HepG2 (cell line): ENCODE results near the gene CBLN3. TPM values are rescaled to one million over a fixed set of nuclear protein-coding genes. Genes with fewer than 3 reads are reported as not detected.

Experiments
- AKAP8 ChIP-seq: sonication (generic); formaldehyde crosslinking; IDR thresholded peaks from 2 replicates; pipeline ENCODE4 v1.5.1; 2020; ENCODE audit warnings: mild to moderate bottlenecking, missing genetic modification reagents
- ATF7-NPFF ChIP-seq: sonication (generic); formaldehyde crosslinking; IDR thresholded peaks from 2 replicates; pipeline ENCODE4 v1.8.1; 2023; ENCODE audit warnings: mild to moderate bottlenecking, low read depth, missing genetic modification reagents, moderate library complexity
- FIP1L1 ChIP-seq: fragments of 200-400 bp; formaldehyde crosslinking; IDR thresholded peaks from 2 replicates; pipeline ENCODE4 v1.6.1; 2018; ENCODE audit warnings: low read depth, mild to moderate bottlenecking, low read length, moderate library complexity, borderline replicate concordance; ENCODE audit not compliant: insufficient read depth
- GATA4 ChIP-seq: sonication (generic); IDR thresholded peaks from 2 replicates; pipeline ENCODE4 v1.6.1; 2016; ENCODE audit warnings: antibody characterized with exemption, low read depth, borderline replicate concordance
- HMGA1 ChIP-seq: sonication (generic); formaldehyde crosslinking; conservative IDR thresholded peaks from 2 replicates; pipeline ENCODE4 v1.4.0; 2020; ENCODE audit warnings: missing genetic modification reagents
- PHB2 ChIP-seq: fragments of 450-650 bp; IDR thresholded peaks from 2 replicates; pipeline ENCODE4 v1.6.1; 2018; ENCODE audit not compliant: partially characterized antibody
- PHF5A ChIP-seq: IDR thresholded peaks from one replicate; pipeline ENCODE4 v1.6.1; 2018; ENCODE audit warnings: low read depth, missing genetic modification reagents; ENCODE audit not compliant: unreplicated experiment
- RFXANK ChIP-seq: IDR thresholded peaks from 2 replicates; pipeline ENCODE4 v1.6.1; 2016
- RNF2 ChIP-seq: fragments of 450-650 bp; conservative IDR thresholded peaks from 2 replicates; pipeline ENCODE4 v1.6.1; 2016; ENCODE audit warnings: low read depth
- SP4 ChIP-seq: sonication (generic); formaldehyde crosslinking; IDR thresholded peaks from 2 replicates; pipeline ENCODE4 v1.8.1; 2023; ENCODE audit warnings: mild to moderate bottlenecking, missing genetic modification reagents
- SRF ChIP-seq: IDR thresholded peaks from 2 replicates; pipeline ENCODE4 v1.6.1; 2011; ENCODE audit warnings: mild to moderate bottlenecking, low read depth, low read length, moderate library complexity
- YEATS2 ChIP-seq: sonication (generic); formaldehyde crosslinking; IDR thresholded peaks from 2 replicates; pipeline ENCODE4 v1.4.0; 2020; ENCODE audit warnings: missing genetic modification reagents, borderline replicate concordance
- YY1 ChIP-seq: IDR thresholded peaks from 2 replicates; pipeline ENCODE4 v1.6.1; 2011; ENCODE audit warnings: low read length, low read depth, moderate library complexity, mild to moderate bottlenecking; ENCODE audit not compliant: insufficient read depth, insufficient replicate concordance
- ZFP36L2 ChIP-seq: sonication (generic); formaldehyde crosslinking; IDR thresholded peaks from 2 replicates; pipeline ENCODE4 v1.4.0; 2020; ENCODE audit warnings: missing genetic modification reagents
- ZNF121 ChIP-seq: sonication (generic); formaldehyde crosslinking; IDR thresholded peaks from 2 replicates; pipeline ENCODE4 v1.5.0; 2020; ENCODE audit warnings: mild to moderate bottlenecking, missing genetic modification reagents
- ZNF253 ChIP-seq: sonication (generic); formaldehyde crosslinking; IDR thresholded peaks from 2 replicates; pipeline ENCODE4 v1.8.0; 2022; ENCODE audit warnings: mild to moderate bottlenecking, missing genetic modification reagents, borderline replicate concordance
- ZNF383 ChIP-seq: sonication (generic); formaldehyde crosslinking; IDR thresholded peaks from 2 replicates; pipeline ENCODE4 v1.4.0; 2020; ENCODE audit warnings: missing genetic modification reagents, mild to moderate bottlenecking, borderline replicate concordance
- ZNF501 ChIP-seq: sonication (generic); formaldehyde crosslinking; IDR thresholded peaks from 2 replicates; pipeline ENCODE4 v1.5.1; 2020; ENCODE audit warnings: mild to moderate bottlenecking, moderate library complexity, missing genetic modification reagents
- ZNF615 ChIP-seq: sonication (generic); formaldehyde crosslinking; IDR thresholded peaks from 2 replicates; pipeline ENCODE4 v1.5.0; 2020; ENCODE audit warnings: mild to moderate bottlenecking, missing genetic modification reagents, borderline replicate concordance
- ZNF746 ChIP-seq: sonication (generic); formaldehyde crosslinking; IDR thresholded peaks from 2 replicates; pipeline ENCODE4 v1.8.0; 2022; ENCODE audit warnings: mild to moderate bottlenecking, missing genetic modification reagents
- ZSCAN12 ChIP-seq: sonication (generic); formaldehyde crosslinking; IDR thresholded peaks from 2 replicates; pipeline ENCODE4 v1.9.0; 2021; ENCODE audit warnings: mild to moderate bottlenecking, missing genetic modification reagents
- ZSCAN20 ChIP-seq: sonication (generic); formaldehyde crosslinking; IDR thresholded peaks from 2 replicates; pipeline ENCODE4 v1.4.0; 2020; ENCODE audit warnings: missing genetic modification reagents, mild to moderate bottlenecking, borderline replicate concordance
- ZSCAN22 ChIP-seq: sonication (generic); formaldehyde crosslinking; IDR thresholded peaks from 2 replicates; pipeline ENCODE4 v1.4.0; 2020; ENCODE audit warnings: mild to moderate bottlenecking, missing genetic modification reagents
- polyA plus RNA-seq, 8 experiments: library from polyadenylated mRNA; depleted of rRNA in 3 of 8; stranded (reverse) in 7 of 8; unstranded in 1 of 8; fragments of >200 nt; fragmentation: Illumina TruSeq in 4 of 8; extraction: Trizol in 4 of 8; gene quantifications; 2 replicates each; pipeline versions ENCODE4 v1.2.1 to v1.2.3, GENCODE V29; 2011 to 2016; ENCODE audit warnings: low read depth in 4 of 8, missing spikeins in 1 of 8, mixed read lengths in 1 of 8; ENCODE audit not compliant: insufficient read depth in 1 of 8
- total RNA-seq, 5 experiments: library from RNA; depleted of rRNA; stranded (reverse); fragments of >200 nt; fragmentation: Illumina TruSeq; extraction: Trizol; gene quantifications; 2 replicates each; pipeline ENCODE4 v1.2.3, GENCODE V29; 2016; ENCODE audit warnings: low read depth in 1 of 5
- TF ChIP-seq, protein P1 (sequence below): sonication (generic); formaldehyde crosslinking; IDR thresholded peaks from 2 replicates; pipeline ENCODE4 v1.4.0; 2020; ENCODE audit warnings: missing genetic modification reagents
- TF ChIP-seq, protein P2 (sequence below): sonication (generic); formaldehyde crosslinking; IDR thresholded peaks from 2 replicates; pipeline ENCODE4 v1.4.0; 2020; ENCODE audit warnings: mild to moderate bottlenecking, missing genetic modification reagents

Gene CBLN3
- total and polyA plus RNA-seq, 2 of the 13 experiments (the other 11 are each of a cell fraction or from before 2014, with no cell fraction given), result 0.66 to 0.98 TPM

DNA sequence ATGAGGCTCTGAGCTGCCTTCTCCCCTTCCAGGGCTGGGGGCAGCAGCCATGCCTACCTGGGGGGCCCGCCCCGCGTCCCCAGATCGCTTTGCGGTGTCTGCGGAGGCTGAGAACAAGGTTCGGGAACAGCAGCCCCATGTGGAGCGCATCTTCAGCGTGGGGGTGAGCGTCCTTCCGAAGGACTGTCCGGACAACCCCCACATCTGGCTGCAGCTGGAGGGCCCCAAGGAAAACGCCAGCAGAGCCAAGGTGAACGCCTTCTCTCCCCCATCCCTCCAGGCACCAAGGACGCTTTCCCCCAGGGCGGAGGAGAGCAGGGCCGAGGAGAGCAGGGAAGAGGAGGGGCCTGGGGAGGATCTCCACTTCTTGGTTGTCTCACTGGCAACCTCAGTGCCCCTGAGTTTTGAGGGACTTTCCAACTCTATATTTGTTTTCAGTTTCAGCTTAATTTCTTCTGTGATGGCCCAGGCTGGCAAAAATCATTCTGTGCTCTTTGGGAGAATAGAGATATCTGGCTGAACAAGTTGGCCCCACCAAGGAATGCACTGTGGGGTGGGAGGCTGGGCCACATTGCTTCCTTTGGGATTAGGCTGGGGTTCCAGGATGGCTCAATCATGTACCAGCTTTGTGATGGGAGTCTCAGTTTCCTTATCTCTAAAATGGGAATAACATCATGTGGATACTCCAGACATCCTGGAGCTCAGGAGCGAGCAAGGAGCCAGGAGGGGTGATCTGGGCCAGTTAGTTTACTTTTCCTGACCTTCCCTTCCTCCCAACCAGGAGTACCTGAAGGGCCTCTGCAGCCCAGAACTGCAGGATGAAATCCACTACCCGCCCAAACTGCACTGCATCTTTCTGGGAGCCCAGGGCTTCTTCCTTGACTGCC lies 1.5 kb upstream of the CBLN3 start (continued):
- no peak for TF ChIP-seq YEATS2 (CRISPR knock-in tag)
- TF ChIP-seq ATF7-NPFF (CRISPR knock-in tag), result no peak; the same call in 1 of the 2 replicates
- no peak for TF ChIP-seq ZSCAN12
- no peak for TF ChIP-seq SP4 (CRISPR knock-in tag)
- no peak for TF ChIP-seq RFXANK (CRISPR knock-in tag)
- TF ChIP-seq PHF5A (CRISPR knock-in tag), result no peak
- no peak for TF ChIP-seq RNF2
- 0 out of 2 replicates have a peak, but pooled peaks have one; percentile 69 for TF ChIP-seq FIP1L1
- TF ChIP-seq ZSCAN22 (CRISPR knock-in tag), result no peak
- no peak for TF ChIP-seq YY1
- TF ChIP-seq ZNF121 (CRISPR knock-in tag), result no peak
- no peak for TF ChIP-seq ZNF383 (CRISPR knock-in tag)
- TF ChIP-seq, protein P1, sequence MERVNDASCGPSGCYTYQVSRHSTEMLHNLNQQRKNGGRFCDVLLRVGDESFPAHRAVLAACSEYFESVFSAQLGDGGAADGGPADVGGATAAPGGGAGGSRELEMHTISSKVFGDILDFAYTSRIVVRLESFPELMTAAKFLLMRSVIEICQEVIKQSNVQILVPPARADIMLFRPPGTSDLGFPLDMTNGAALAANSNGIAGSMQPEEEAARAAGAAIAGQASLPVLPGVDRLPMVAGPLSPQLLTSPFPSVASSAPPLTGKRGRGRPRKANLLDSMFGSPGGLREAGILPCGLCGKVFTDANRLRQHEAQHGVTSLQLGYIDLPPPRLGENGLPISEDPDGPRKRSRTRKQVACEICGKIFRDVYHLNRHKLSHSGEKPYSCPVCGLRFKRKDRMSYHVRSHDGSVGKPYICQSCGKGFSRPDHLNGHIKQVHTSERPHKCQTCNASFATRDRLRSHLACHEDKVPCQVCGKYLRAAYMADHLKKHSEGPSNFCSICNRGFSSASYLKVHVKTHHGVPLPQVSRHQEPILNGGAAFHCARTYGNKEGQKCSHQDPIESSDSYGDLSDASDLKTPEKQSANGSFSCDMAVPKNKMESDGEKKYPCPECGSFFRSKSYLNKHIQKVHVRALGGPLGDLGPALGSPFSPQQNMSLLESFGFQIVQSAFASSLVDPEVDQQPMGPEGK, result peak; percentile 69; the same call in 1 of the 2 replicates
- no peak for TF ChIP-seq SRF
- TF ChIP-seq, protein P2, sequence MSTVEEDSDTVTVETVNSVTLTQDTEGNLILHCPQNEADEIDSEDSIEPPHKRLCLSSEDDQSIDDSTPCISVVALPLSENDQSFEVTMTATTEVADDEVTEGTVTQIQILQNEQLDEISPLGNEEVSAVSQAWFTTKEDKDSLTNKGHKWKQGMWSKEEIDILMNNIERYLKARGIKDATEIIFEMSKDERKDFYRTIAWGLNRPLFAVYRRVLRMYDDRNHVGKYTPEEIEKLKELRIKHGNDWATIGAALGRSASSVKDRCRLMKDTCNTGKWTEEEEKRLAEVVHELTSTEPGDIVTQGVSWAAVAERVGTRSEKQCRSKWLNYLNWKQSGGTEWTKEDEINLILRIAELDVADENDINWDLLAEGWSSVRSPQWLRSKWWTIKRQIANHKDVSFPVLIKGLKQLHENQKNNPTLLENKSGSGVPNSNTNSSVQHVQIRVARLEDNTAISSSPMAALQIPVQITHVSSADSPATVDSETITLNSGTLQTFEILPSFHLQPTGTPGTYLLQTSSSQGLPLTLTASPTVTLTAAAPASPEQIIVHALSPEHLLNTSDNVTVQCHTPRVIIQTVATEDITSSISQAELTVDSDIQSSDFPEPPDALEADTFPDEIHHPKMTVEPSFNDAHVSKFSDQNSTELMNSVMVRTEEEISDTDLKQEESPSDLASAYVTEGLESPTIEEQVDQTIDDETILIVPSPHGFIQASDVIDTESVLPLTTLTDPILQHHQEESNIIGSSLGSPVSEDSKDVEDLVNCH (CRISPR knock-in tag), result no peak
- TF ChIP-seq ZNF253 (CRISPR knock-in tag), result no peak
- peak; percentile 81; the same call in 1 of the 2 replicates for TF ChIP-seq AKAP8
- TF ChIP-seq ZSCAN20 (CRISPR knock-in tag), result no peak
- TF ChIP-seq ZNF501, result no peak
- TF ChIP-seq GATA4, result no peak
- TF ChIP-seq HMGA1 (CRISPR knock-in tag), result no peak
- no peak for TF ChIP-seq ZFP36L2
- no peak for TF ChIP-seq PHB2
- TF ChIP-seq ZNF746 (CRISPR knock-in tag), result no peak
- no peak for TF ChIP-seq ZNF615 (CRISPR knock-in tag)
